Activated naive CD4-positive, alpha-beta T cell treated with anti-CD3 and anti-CD28 coated beads, Interleukin-2, amount 10 ng/mL, durations not matched to agents 7 days and 5 days (primary cell): ENCODE results near the gene SORCS3.

Experiments
- CTCF ChIA-PET: fragments of 350-600 bp; sonication (Branson Sonifier 250); formaldehyde crosslinking; loops from one replicate; lab custom pipeline; 2021; ENCODE audit warnings: antibody characterized with exemption; lab: Charles Lee
- DNase-seq: peaks from one replicate; pipeline ENCODE4 v3.0.0-alpha.2; 2020
- H3K27ac Mint-ChIP-seq: one replicate; pipeline ENCODE4 v1.8.0; 2021; ENCODE audit warnings: mild to moderate bottlenecking, moderate library complexity, mixed read lengths
- H3K27me3 Mint-ChIP-seq: one replicate; pipeline ENCODE4 v1.8.0; 2021; ENCODE audit warnings: mild to moderate bottlenecking, mixed read lengths
- H3K36me3 Mint-ChIP-seq: one replicate; pipeline ENCODE4 v1.8.0; 2021; ENCODE audit warnings: mixed read lengths
- H3K4me1 Mint-ChIP-seq: one replicate; pipeline ENCODE4 v1.8.0; 2021; ENCODE audit warnings: mixed read lengths
- H3K4me3 Mint-ChIP-seq: one replicate; pipeline ENCODE4 v1.8.0; 2021; ENCODE audit warnings: mild to moderate bottlenecking, moderate library complexity, mixed read lengths
- H3K9me3 Mint-ChIP-seq: one replicate; pipeline ENCODE4 v1.8.0; 2021; ENCODE audit warnings: mixed read lengths

SORCS3 gene

DNA sequence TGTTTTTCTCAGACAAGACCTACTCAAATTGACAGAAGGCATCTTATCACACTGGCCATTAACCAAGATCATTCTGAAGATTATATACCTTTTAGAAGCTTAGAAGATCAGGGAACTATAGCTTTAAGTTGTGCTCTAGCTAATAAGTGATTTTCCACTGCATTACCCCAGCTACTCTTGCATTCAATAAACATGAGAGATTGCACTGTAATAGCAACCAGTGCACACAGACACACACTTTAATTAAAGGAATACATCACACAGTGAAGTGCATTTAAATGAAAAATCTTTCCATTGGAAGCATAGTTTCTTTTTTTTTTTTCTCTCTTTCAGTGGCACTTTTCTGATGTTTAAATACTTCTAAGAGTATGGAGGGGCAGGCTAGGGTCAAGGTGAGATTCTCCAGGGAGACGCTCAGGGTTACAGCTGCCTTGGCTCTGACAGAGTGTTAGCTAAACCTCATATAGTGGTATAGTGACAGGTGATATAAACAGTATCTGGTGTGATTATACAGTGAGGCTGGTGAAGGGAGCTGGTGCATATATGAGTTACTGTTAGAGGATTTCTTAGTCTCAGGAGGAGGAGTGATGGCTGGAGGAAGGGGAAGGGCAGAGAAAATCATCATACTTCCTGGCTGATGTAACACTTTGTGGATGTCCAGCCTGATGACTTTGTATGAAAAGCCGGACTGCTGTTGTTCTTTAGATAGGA, 369.5 kb downstream of the SORCS3 start:
- Mint-ChIP-seq H3K4me3 (no peak overlapping the region), H3K27ac (no peak overlapping the region)

DNA sequence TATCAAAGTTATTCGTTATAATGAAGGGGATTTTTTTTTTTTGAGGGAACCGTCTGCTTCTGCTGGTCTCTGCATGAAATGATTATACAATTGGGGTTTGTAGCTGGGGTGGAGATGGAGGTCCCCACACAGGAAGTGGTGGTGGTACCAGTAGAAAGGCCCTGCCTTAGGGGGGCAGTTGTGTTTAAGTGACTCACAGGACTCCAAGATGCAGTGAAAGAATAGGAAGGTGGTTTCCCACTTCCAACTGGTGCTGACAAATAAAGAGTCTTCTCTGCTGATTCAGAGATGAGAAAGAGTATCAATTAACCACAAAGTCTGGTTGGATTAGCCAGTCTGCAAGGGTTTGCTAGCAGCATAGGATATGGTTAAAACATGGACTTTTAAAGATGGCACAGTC, 376.0 kb downstream of the SORCS3 start:
- Mint-ChIP-seq H3K4me1 (peaks cover 2% of the 10 kb centered on the region), H3K36me3 (no peaks in the 10 kb centered on the region), H3K27me3 (no peaks in the 10 kb centered on the region), H3K27ac (no peak overlapping the region), H3K9me3 (no peaks in the 10 kb centered on the region), H3K4me3 (no peak overlapping the region)
- DNase-seq = no peak
- CTCF ChIA-PET = no interaction called here

More for the DNA sequence above, 369.5 kb downstream of the SORCS3 start:
- DNase-seq = no peak
- Mint-ChIP-seq H3K27me3 (no peaks in the 10 kb centered on the region), H3K4me1 (no peaks in the 10 kb centered on the region), H3K36me3 (no peaks in the 10 kb centered on the region), H3K9me3 (no peaks in the 10 kb centered on the region)
- CTCF ChIA-PET = no interaction called here

DNA sequence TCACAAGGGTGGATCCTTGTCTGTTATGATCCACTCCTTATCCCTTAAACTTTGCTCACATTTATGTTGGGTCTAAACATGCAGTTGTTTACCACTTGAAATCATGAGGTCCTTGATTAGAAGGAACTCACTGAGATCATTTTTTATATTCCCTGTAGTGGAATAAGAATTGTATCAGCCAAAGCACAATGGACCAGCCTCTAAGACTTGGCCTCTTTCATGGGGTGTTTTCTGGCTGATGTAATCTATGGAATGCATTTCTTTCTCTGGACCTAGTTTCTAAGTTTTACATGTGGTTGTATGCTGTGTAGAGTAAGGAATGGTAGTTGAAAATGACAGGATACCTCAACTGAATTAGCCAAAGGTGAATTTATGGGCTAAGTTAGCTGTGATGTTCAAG, 376.6 kb downstream of the SORCS3 start:
- CTCF ChIA-PET = no interaction called here
- H3K27me3 Mint-ChIP-seq = no peaks in the 10 kb centered on the region
- no peaks in the 10 kb centered on the region for H3K36me3 Mint-ChIP-seq
- no peak overlapping the region for H3K27ac Mint-ChIP-seq
- H3K4me1 Mint-ChIP-seq = peaks cover 2% of the 10 kb centered on the region
- no peak for DNase-seq
- no peaks in the 10 kb centered on the region for H3K9me3 Mint-ChIP-seq
- H3K4me3 Mint-ChIP-seq = no peak overlapping the region

DNA sequence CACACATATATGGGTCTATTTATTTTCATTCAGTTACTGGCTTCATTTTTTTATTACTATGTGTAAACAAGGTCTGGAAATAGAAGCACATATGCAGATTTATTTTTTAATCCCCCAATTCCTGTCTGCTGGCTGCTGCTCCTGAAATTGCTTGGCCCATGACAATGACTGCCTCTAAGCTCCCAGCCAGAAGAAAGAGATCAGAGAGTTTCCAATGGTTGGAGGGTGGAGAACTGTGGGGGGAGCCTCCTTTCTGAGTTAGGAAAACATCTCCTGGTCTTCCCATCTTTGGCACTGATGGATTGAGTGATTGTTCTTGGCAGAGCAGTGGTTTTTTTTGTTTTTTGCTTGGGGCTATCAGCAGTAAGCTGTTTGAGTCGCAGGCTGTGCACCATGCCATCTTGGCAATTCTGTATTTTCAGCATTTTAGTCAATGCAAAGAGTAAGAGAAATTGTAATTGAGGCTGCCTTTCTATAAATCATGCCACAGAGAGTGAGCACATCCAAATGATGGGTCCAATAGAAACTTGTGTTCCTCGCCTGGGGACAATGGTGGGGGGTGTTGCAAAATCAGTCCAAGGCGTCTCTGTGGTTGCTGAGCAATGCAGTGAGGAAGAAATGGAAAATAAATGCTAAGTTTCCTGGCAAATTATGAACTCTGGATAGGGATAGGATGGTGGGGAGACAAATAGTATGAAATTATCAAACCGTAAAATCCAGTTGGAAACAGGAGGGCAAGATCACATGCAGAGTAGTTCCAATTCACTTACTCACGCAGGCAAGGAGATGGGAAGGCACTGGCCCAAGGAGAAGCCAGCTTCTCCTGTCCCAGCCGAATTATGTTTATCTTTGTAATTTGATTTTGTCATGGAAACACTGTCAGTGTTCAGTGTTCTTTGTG, 382.4 kb downstream of the SORCS3 start:
- DNase-seq = no peak
- no peaks in the 10 kb centered on the region for H3K9me3 Mint-ChIP-seq
- CTCF ChIA-PET = no interaction called here
- no peaks in the 10 kb centered on the region for H3K36me3 Mint-ChIP-seq
- H3K4me3 Mint-ChIP-seq = no peak overlapping the region
- H3K27me3 Mint-ChIP-seq = no peaks in the 10 kb centered on the region
- H3K27ac Mint-ChIP-seq = no peak overlapping the region
- H3K4me1 Mint-ChIP-seq = no peaks in the 10 kb centered on the region

DNA sequence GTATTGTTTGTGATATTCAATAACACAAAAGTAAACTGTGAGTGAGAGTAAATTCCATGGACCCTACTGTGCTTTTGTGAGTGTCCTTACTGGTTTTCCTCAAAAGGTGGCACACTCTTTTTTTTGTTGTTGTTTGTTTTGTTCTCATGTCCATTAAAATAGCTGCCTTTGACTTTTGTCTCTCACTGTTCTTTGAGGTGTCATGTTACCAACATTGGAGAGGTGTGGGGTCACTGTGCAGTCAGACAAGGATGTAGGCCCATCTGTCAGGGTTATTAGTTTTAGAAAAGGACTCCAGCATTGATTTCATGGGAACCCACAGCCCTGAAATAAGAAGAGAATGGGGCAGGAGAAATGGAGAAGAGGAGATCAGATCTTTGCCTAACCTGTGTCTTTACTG, 383.1 kb downstream of the SORCS3 start:
- DNase-seq = no peak
- Mint-ChIP-seq H3K36me3 (no peaks in the 10 kb centered on the region), H3K9me3 (no peaks in the 10 kb centered on the region), H3K27me3 (no peaks in the 10 kb centered on the region), H3K27ac (no peak overlapping the region), H3K4me3 (no peak overlapping the region), H3K4me1 (no peaks in the 10 kb centered on the region)
- CTCF ChIA-PET = no interaction called here

DNA sequence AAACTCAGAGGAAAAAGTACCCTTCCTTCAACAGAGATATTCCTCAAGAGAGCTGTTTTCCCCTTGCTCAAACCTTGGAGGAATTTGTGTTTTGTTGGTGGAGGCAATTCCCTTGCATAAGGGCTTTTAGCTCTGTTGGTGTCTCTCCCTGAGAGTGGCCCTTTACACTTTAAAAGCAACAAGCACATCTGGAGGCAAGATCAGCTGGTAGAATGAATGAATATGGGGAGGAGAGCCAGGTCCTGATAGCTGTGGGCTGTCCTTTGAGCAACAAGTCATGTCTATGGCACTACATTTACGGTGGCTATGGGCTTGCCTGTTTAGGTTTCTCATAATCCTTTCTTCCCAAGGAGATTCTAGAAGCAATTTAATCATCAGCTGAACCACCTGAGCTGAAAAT, 384.0 kb downstream of the SORCS3 start:
- no peak for DNase-seq
- no peaks in the 10 kb centered on the region for H3K27me3 Mint-ChIP-seq
- H3K27ac Mint-ChIP-seq = no peak overlapping the region
- CTCF ChIA-PET = interaction anchor here (0.7 kb wide), 1 partner anchor 50 kb away, joined by 3 read pairs; no protein-coding TSS in a partner anchor
- no peaks in the 10 kb centered on the region for H3K4me1 Mint-ChIP-seq
- H3K36me3 Mint-ChIP-seq = no peaks in the 10 kb centered on the region
- H3K4me3 Mint-ChIP-seq = no peak overlapping the region
- H3K9me3 Mint-ChIP-seq = no peaks in the 10 kb centered on the region

DNA sequence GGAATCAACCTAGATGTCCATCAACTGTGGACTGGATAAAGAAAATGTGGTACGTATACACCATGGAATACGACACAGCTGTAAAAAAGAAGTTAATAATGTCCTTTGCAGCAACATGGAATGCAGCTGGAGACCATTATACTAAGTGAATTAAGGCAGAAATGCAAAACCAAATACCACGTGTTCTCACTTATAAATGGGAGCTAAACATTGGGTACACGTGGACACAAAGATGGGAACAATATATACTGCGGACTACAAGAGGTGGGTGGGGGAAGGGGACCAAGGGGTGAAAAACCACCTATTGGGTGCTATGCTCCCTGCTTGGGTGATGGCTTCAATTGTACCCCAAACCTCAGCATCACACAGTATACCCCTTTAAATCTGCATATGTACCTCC, 385.5 kb downstream of the SORCS3 start:
- CTCF ChIA-PET = no interaction called here
- DNase-seq = no peak
- Mint-ChIP-seq H3K27me3 (no peaks in the 10 kb centered on the region), H3K9me3 (no peaks in the 10 kb centered on the region), H3K4me3 (no peak overlapping the region), H3K36me3 (no peaks in the 10 kb centered on the region), H3K4me1 (no peaks in the 10 kb centered on the region), H3K27ac (no peak overlapping the region)

DNA sequence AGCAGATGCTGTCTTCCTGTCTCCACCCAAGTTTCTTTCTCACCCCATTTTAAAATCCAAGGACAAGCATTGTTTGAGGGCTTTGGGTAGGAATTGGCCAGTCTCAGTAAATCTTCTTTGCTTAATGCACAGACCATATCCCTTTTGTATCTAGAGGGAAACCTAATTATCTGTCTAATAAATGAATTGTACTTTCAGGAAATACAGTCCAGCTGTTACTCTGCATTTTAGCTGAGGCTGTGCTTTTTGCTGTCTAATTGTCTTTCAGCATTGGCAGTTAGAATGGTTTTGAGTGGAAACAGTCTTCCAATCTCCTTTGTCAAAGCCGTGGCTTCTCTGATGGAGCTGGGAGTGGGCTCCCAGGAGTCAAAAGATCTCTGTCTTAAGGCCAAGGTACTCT, 388.2 kb downstream of the SORCS3 start:
- no peaks in the 10 kb centered on the region for H3K27me3 Mint-ChIP-seq
- H3K9me3 Mint-ChIP-seq = no peaks in the 10 kb centered on the region
- no peaks in the 10 kb centered on the region for H3K4me1 Mint-ChIP-seq
- H3K27ac Mint-ChIP-seq = no peak overlapping the region
- DNase-seq = no peak
- H3K36me3 Mint-ChIP-seq = no peaks in the 10 kb centered on the region
- CTCF ChIA-PET = interaction anchor here (1.2 kb wide), 1 partner anchor 34 kb away, joined by 3 read pairs; no protein-coding TSS in a partner anchor
- no peak overlapping the region for H3K4me3 Mint-ChIP-seq

DNA sequence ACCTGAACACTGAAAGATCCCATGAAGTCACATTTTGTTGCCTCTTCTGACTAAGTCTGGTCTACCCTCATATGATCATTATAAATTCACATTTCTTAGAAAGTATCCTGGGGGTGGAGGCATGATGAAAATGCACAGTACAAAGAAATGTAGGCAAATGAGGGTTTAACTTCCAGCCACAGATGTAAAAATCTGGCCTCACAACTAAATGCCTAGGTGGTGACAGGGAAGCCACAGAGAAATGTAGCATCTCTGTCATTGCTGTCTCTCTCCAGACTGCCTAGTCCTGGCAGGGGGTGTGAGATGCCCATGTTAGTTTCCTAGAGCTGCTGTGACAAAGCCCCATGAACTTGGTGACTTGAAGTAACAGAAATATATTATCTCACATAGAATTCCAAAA, 395.9 kb downstream of the SORCS3 start:
- CTCF ChIA-PET = no interaction called here
- Mint-ChIP-seq H3K4me3 (no peak overlapping the region), H3K36me3 (no peaks in the 10 kb centered on the region), H3K27ac (no peak overlapping the region), H3K9me3 (no peaks in the 10 kb centered on the region), H3K27me3 (no peaks in the 10 kb centered on the region), H3K4me1 (no peaks in the 10 kb centered on the region)
- no peak for DNase-seq

DNA sequence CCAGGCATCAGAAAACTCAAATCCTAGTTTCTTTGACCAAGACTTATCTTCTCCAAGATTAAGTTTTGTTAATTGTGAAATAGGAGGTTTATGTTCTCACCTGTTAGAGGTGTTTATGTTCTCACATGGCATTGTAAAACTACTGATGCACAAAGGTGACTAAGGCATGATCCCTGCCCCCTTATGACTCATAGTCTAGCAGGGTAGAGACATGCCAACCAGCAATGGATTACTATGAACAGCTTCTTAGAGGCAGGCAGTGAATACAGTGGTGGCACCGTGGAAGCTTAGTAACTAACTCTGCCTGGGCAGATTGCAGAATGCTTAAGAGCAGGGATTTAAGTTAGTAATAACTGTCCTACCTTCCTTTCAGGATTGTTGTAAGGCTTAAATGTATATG, 400.9 kb downstream of the SORCS3 start:
- CTCF ChIA-PET = no interaction called here
- no peak for DNase-seq
- Mint-ChIP-seq H3K4me1 (no peaks in the 10 kb centered on the region), H3K36me3 (no peaks in the 10 kb centered on the region), H3K27me3 (no peaks in the 10 kb centered on the region), H3K27ac (no peak overlapping the region), H3K4me3 (no peak overlapping the region), H3K9me3 (no peaks in the 10 kb centered on the region)

DNA sequence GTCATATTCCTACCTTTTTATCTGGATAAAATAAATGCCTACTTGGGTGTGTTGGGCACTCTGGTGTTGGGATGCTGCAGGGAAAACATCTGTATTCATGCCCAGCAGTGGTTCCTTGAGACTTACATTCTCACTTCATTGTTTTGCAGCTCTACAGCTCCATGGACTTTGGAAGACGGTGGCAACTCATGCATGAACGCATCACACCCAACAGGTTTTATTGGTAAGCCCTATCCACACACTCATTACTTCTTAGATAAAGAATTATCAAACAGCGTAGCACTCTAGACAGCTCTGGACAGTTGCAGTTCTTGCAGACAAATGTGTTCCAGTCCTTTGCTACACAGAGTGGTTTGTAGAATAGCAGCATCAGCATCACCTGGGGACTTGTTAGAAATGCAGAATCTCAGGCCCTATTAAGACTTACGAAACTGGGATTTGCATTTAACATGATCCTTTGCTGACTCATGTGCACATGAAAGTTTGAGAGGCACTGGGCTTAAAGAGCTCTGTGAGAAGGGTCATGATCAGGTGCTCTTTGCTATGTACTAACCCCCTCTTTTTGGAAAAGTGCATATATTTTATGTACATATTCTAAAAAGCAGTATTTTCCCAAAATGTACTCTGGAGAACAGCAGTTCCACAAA, 401.9 kb downstream of the SORCS3 start:
- DNase-seq = no peak
- Mint-ChIP-seq H3K27ac (no peak overlapping the region), H3K4me1 (no peaks in the 10 kb centered on the region), H3K4me3 (no peak overlapping the region), H3K36me3 (no peaks in the 10 kb centered on the region), H3K27me3 (no peaks in the 10 kb centered on the region), H3K9me3 (peaks cover 1% of the 10 kb centered on the region)
- CTCF ChIA-PET = no interaction called here

DNA sequence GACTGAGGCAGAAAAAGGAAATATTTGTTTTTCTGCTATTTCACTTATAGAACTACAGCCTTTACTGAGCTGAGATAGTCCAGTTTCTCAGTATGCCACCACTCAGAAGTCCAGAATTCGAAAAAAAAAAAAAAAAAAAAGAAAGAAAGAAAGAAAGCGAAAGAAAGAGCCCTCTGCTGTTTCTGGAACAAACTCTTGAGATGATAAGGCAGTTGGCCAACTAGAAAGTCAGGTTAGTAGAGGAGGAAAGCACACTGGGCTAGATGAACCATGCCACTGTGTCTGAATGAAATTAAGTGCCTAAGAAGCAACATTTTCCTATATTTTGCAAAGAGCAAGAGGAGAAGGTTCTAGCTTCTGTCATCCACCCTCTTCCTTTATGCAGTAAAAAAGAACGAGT, 403.8 kb downstream of the SORCS3 start:
- Mint-ChIP-seq H3K9me3 (peaks cover 1% of the 10 kb centered on the region), H3K4me3 (no peak overlapping the region), H3K27ac (no peak overlapping the region), H3K27me3 (no peaks in the 10 kb centered on the region), H3K36me3 (no peaks in the 10 kb centered on the region), H3K4me1 (no peaks in the 10 kb centered on the region)
- no peak for DNase-seq
- CTCF ChIA-PET = interaction anchor here (1.3 kb wide), 1 partner anchor 10 kb away, joined by 3 read pairs; no protein-coding TSS in a partner anchor

DNA sequence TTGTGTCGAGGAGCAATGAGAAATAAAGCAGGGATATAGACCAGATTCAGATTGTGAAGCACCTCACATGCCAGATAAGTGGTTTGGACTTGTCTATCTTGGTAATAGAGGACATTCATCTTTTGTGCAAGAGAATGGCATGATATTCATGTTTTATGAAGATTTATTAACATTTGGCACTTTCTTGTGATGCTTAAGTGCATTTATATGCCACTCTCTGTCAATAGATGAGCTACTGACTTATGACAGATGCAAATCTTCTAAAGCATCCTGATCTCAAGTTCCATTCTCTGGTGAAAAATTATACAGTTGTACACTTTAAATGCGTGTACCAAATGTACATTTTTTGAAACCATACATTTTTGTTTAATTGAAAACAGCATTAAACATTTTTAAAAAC, 415.3 kb downstream of the SORCS3 start:
- H3K27me3 Mint-ChIP-seq = no peaks in the 10 kb centered on the region
- H3K36me3 Mint-ChIP-seq = no peaks in the 10 kb centered on the region
- CTCF ChIA-PET = no interaction called here
- H3K4me1 Mint-ChIP-seq = no peaks in the 10 kb centered on the region
- H3K9me3 Mint-ChIP-seq = peaks cover 5% of the 10 kb centered on the region
- DNase-seq = no peak
- H3K4me3 Mint-ChIP-seq = no peak overlapping the region
- H3K27ac Mint-ChIP-seq = no peak overlapping the region

DNA sequence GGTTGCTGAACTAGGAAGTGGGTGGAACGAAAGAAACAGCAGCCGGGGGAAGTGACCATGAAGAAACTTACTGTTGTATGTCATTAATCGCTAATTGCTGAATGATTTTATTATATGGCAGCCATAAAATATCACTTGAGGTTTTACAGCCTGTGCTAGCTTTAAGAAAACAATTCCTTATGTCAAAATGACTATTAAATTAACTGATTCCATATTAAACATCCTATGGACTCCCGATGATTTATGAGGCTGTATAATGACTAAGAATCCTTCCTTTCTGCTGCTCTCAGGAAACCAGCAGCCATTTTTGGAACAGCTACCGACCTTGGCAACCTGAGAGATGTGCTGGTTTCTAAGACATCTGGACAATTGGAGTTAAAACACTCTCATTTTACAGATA, 421.9 kb downstream of the SORCS3 start:
- CTCF ChIA-PET = no interaction called here
- DNase-seq = no peak
- H3K4me1 Mint-ChIP-seq = no peaks in the 10 kb centered on the region
- no peaks in the 10 kb centered on the region for H3K9me3 Mint-ChIP-seq
- no peaks in the 10 kb centered on the region for H3K36me3 Mint-ChIP-seq
- no peak overlapping the region for H3K27ac Mint-ChIP-seq
- H3K4me3 Mint-ChIP-seq = no peak overlapping the region
- no peaks in the 10 kb centered on the region for H3K27me3 Mint-ChIP-seq
